Keratinocyte (primary cell): ENCODE data around the gene RBMY1J. TPM values are rescaled to one million over a fixed set of nuclear protein-coding genes. Genes with fewer than 3 reads are reported as not detected.
"Not testable (repeated sequence)": the region's sequence is repeated elsewhere in the genome, so short reads cannot be mapped to it uniquely, and the experiment has no call there.

Experiments used
- DNase-seq: peaks from one replicate; pipeline ENCODE4 v3.0.0-alpha.2; 2011; ENCODE audit warnings: low read depth, missing footprints, low spot score
- FAIRE-seq: peaks from 2 replicates; lab custom pipeline; 2011; peaks lifted over from hg19 to GRCh38; lab: Jason Lieb, UNC
- H2AFZ ChIP-seq: 2 replicates; pipeline ENCODE4 v1.6.0; 2012; ENCODE audit warnings: low read length, control low read depth, inconsistent platforms; ENCODE audit not compliant: control insufficient read depth
- H3K27ac ChIP-seq: 2 replicates; pipeline ENCODE4 v1.5.1; 2011; ENCODE audit warnings: low read length; ENCODE audit not compliant: control insufficient read depth, insufficient read depth
- H3K27me3 ChIP-seq: 3 replicates; pipeline ENCODE4 v1.6.0; 2011; ENCODE audit warnings: low read length; ENCODE audit not compliant: control insufficient read depth, insufficient read depth; ENCODE audit errors: extremely low read depth
- H3K36me3 ChIP-seq, 2 experiments: 2 replicates in 1 of 2; 3 replicates in 1 of 2; pipeline ENCODE4 v1.5.1; 2011; ENCODE audit warnings: low read length in 2 of 2, mild to moderate bottlenecking in 1 of 2; ENCODE audit not compliant: control insufficient read depth in 2 of 2, insufficient read depth in 2 of 2; ENCODE audit errors: extremely low read depth in 1 of 2
- H3K4me1 ChIP-seq: 3 replicates; pipeline ENCODE4 v1.5.1; 2011; ENCODE audit warnings: low read length; ENCODE audit not compliant: control insufficient read depth, insufficient read depth; ENCODE audit errors: extremely low read depth
- H3K4me2 ChIP-seq: 3 replicates; pipeline ENCODE4 v1.6.0; 2011; ENCODE audit warnings: low read depth, low read length; ENCODE audit not compliant: control insufficient read depth, insufficient read depth; ENCODE audit errors: extremely low read depth
- H3K4me3 ChIP-seq, 3 experiments: fragments of 200-600 bp in 1 of 3; sonication (generic) in 1 of 3; 2 replicates in 2 of 3; 3 replicates in 1 of 3; pipeline ENCODE4 v1.5.1; 2011 to 2016; ENCODE audit warnings: low read length in 3 of 3, mild to moderate bottlenecking in 3 of 3, control low read depth in 2 of 3, inconsistent platforms in 1 of 3, low read depth in 1 of 3, mixed read lengths in 1 of 3, mixed run types in 1 of 3, moderate library complexity in 1 of 3; ENCODE audit not compliant: control insufficient read depth in 2 of 3, insufficient read depth in 2 of 3; ENCODE audit errors: extremely low read depth in 1 of 3
- H3K79me2 ChIP-seq: 2 replicates; pipeline ENCODE4 v1.6.0; 2012; ENCODE audit warnings: low read length; ENCODE audit not compliant: control insufficient read depth, insufficient read depth
- H3K9ac ChIP-seq: 3 replicates; pipeline ENCODE4 v1.6.0; 2011; ENCODE audit warnings: low read length; ENCODE audit not compliant: control insufficient read depth, insufficient read depth; ENCODE audit errors: extremely low read depth
- H3K9me1 ChIP-seq: 3 replicates; pipeline ENCODE4 v1.6.0; 2011; ENCODE audit warnings: low read length; ENCODE audit not compliant: control insufficient read depth, insufficient read depth; ENCODE audit errors: extremely low read depth
- H3K9me3 ChIP-seq: 2 replicates; pipeline ENCODE4 v1.5.1; 2012; ENCODE audit warnings: low read depth, low read length; ENCODE audit not compliant: control insufficient read depth
- H4K20me1 ChIP-seq: 3 replicates; pipeline ENCODE4 v1.6.0; 2011; ENCODE audit warnings: low read length; ENCODE audit not compliant: control insufficient read depth, insufficient read depth; ENCODE audit errors: extremely low read depth
- EZH2 ChIP-seq: IDR thresholded peaks from one replicate; pipeline ENCODE4 v1.6.1; 2012; ENCODE audit warnings: inconsistent platforms, mild to moderate bottlenecking, low read length, moderate library complexity
- dilution Hi-C: fragments of 300-500 bp; cut with MboI; formaldehyde crosslinking; loops from one replicate; pipeline ENCODE4 v1.7.0; 2020; ENCODE audit warnings: low sequenced_read_pairs; ENCODE audit not compliant: extremely low pct_ligation_motif_present
- polyA minus RNA-seq, 3 experiments: library from RNA; depleted of rRNA, polyadenylated mRNA; stranded (reverse); fragments of >200 nt; gene quantifications; 1 replicate in 1 of 3; 2 replicates in 1 of 3; 3 replicates in 1 of 3; pipeline ENCODE4 v1.2.3, GENCODE V29; 2011
- polyA plus RNA-seq, 5 experiments: library from polyadenylated mRNA; depleted of rRNA in 3 of 5; stranded (reverse) in 3 of 5; stranded (forward) in 1 of 5; unstranded in 1 of 5; fragments of >200 nt; gene quantifications; 1 replicate in 1 of 5; 2 replicates in 3 of 5; 3 replicates in 1 of 5; pipeline versions ENCODE4 v1.2.1 to v1.2.3, GENCODE V29; 2011 to 2012; ENCODE audit warnings: missing spikeins in 2 of 5, low read depth in 1 of 5, low replicate concordance in 1 of 5
- TF ChIP-seq, protein P1 (sequence below), 3 experiments: IDR thresholded peaks in 1 of 3; conservative IDR thresholded peaks in 1 of 3; optimal IDR thresholded peaks in 1 of 3; 2 replicates in 2 of 3; 3 replicates in 1 of 3; pipeline versions ENCODE3 to v1.5.1; 2011; ENCODE audit warnings: low read length in 3 of 3, mild to moderate bottlenecking in 3 of 3, moderate library complexity in 2 of 3, control low read depth in 1 of 3, inconsistent platforms in 1 of 3; ENCODE audit not compliant: insufficient read depth in 2 of 3; ENCODE audit errors: extremely low read depth in 1 of 3

Gene RBMY1J
- polyA plus RNA-seq (not detected in 3 replicates), polyA minus RNA-seq (not detected in 3 replicates)
- not detected for polyA plus RNA-seq (2011; ENCODE audit: low read depth)
- polyA plus RNA-seq (2011; cell fraction: cytosol; rRNA removed), result not detected in 2 replicates
- polyA plus RNA-seq (2011; cell fraction: nucleus; rRNA removed), result not detected in 2 replicates
- not detected in 2 replicates for polyA plus RNA-seq (2012; ENCODE audit: low replicate concordance)
- polyA minus RNA-seq (2011; cell fraction: cytosol; rRNA and poly(A)+ RNA removed), result not detected
- polyA minus RNA-seq (2011; cell fraction: nucleus; rRNA and poly(A)+ RNA removed), result not detected in 2 replicates

DNA sequence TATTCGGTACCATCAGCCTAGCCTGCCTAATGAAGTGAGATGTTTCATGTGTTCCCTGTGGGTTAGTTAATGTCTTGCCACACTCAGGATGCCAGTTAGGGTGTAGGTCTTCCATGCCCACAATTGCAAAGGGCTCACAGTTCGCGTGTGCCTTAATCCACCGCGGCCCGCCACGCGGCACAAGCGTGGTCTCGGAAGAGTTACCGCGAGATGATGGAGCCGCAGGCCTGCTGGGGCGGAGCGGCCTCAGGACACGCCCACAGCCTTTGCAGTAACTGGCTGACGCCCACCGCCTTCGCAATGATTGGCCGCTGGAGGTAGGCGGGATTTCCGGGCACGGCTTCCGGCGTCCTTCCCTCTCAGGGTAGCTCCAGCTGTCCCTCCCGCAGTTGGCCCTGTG lies at the start of gene RBMY1J:
TSS of gene RBMY1J (plus strand) at position 301 of the 400 bp plus-strand sequence. CDS start 2,038 bp downstream, outside the sequence.
- H3K4me2 ChIP-seq, H2AFZ ChIP-seq, H3K4me3 ChIP-seq, H3K36me3 ChIP-seq, H3K9ac ChIP-seq, H3K9me3 ChIP-seq, H3K79me2 ChIP-seq, FAIRE-seq, DNase-seq, dilution Hi-C loops, H4K20me1 ChIP-seq, H3K4me1 ChIP-seq, H3K27ac ChIP-seq, H3K9me1 ChIP-seq, H3K27me3 ChIP-seq: not testable (repeated sequence)

- Histone ChIP-seq H3K9ac (no peak overlapping the region), H3K36me3 (no peaks in the 10 kb centered on the region), H2AFZ (no peak overlapping the region), H3K9me1 (no peaks in the 10 kb centered on the region), H4K20me1 (no peaks in the 10 kb centered on the region), H3K79me2 (no peaks in the 10 kb centered on the region), H3K27me3 (no peaks in the 10 kb centered on the region), H3K4me1 (no peaks in the 10 kb centered on the region), H3K27ac (no peak overlapping the region), H3K4me3 (no peak overlapping the region), H3K9me3 (no peaks in the 10 kb centered on the region), H3K4me2 (no peak overlapping the region)
- no peak for TF ChIP-seq EZH2
- TF ChIP-seq, protein P1, sequence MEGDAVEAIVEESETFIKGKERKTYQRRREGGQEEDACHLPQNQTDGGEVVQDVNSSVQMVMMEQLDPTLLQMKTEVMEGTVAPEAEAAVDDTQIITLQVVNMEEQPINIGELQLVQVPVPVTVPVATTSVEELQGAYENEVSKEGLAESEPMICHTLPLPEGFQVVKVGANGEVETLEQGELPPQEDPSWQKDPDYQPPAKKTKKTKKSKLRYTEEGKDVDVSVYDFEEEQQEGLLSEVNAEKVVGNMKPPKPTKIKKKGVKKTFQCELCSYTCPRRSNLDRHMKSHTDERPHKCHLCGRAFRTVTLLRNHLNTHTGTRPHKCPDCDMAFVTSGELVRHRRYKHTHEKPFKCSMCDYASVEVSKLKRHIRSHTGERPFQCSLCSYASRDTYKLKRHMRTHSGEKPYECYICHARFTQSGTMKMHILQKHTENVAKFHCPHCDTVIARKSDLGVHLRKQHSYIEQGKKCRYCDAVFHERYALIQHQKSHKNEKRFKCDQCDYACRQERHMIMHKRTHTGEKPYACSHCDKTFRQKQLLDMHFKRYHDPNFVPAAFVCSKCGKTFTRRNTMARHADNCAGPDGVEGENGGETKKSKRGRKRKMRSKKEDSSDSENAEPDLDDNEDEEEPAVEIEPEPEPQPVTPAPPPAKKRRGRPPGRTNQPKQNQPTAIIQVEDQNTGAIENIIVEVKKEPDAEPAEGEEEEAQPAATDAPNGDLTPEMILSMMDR (optimal IDR thresholded peaks at IDR 0.05 in 1 of 3, IDR thresholded peaks at IDR 0.05 in 1 of 3, conservative IDR thresholded peaks at IDR 0.05 in 1 of 3; ENCODE audit: extremely low read depth in 1 of 3, insufficient read depth in 2 of 3, low read length in 3 of 3), result no peak
- dilution Hi-C loops, result no loop called here
- DNase-seq (no peak), FAIRE-seq (no peak)
Measured at GRCh38 chrY:22367416-22367815, 35.8 kb upstream of the RBMY1J start.

- no peak overlapping the region for H3K4me2 ChIP-seq
- no peaks in the 10 kb centered on the region for H3K36me3 ChIP-seq
- H3K4me3 ChIP-seq, result no peak overlapping the region
- H3K79me2 ChIP-seq, result no peaks in the 10 kb centered on the region
- H3K9ac ChIP-seq, result no peak overlapping the region
- no peaks in the 10 kb centered on the region for H3K4me1 ChIP-seq
- no peaks in the 10 kb centered on the region for H4K20me1 ChIP-seq
- FAIRE-seq (no peak), DNase-seq (no peak)
- no peak for TF ChIP-seq EZH2
- TF ChIP-seq, protein P1 (optimal IDR thresholded peaks at IDR 0.05 in 1 of 3, IDR thresholded peaks at IDR 0.05 in 1 of 3, conservative IDR thresholded peaks at IDR 0.05 in 1 of 3; ENCODE audit: extremely low read depth in 1 of 3, insufficient read depth in 2 of 3, low read length in 3 of 3), result no peak
- no peaks in the 10 kb centered on the region for H3K27me3 ChIP-seq
- dilution Hi-C loops, result no loop called here
- H3K9me3 ChIP-seq, result no peaks in the 10 kb centered on the region
- H2AFZ ChIP-seq, result no peak overlapping the region
- H3K27ac ChIP-seq, result no peak overlapping the region
- no peaks in the 10 kb centered on the region for H3K9me1 ChIP-seq
Measured at GRCh38 chrY:22370623-22371022, 32.6 kb upstream of the RBMY1J start.
